Activated T-cell treated with anti-CD3 and anti-CD28 coated beads for 48 hours (primary cell): Measurements from ENCODE around the gene RYK.
A peak's percentile ranks its signal among the peaks of the same experiment; 100 is the strongest.
"Not testable (repeated sequence)": the region's sequence is repeated elsewhere in the genome, so short reads cannot be mapped to it uniquely, and the experiment has no call there.

Experiments used
- DNase-seq: peaks from one replicate; pipeline ENCODE4 v3.0.0-alpha.2; 2020; ENCODE audit warnings: low read depth

RYK gene

GRCh38 chr3:134255404-134255803 lies 4.7 kb upstream of the RYK start:
- DNase-seq = no peak

DNA sequence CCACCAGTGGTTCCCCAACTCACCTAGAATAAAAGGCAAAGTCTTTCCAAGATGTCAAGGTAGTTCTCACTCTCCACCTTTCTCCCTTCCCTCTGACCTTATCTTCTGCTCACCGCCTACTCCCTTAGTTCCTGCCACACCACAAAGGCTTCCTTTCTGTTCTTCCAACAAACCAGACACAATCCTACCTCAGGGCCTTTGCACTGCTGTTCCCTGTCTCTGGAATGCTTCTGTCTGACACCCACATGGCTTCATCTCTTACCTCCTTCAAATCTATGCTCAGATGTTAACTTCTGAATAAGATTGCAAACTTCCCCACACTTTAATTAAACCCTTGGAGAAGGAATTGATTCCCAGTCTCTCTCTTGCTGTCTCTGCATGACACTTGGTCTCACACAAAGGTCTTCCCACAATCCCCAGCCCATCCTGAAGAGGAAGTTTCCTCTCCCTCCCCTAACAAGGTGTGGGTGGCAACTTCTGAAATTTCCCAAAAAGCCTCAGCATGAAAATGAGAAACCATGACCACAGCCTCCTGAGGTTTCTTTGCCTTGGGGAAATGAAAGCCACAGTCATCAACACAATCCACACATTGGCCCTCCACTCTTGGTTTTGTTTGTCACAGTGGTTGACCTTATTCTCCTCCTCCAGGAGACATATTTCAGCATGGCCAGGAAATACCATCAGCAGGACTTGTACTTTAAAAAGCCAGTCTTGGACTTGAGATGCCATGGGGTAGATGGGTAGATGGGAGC lies 3.0 kb upstream of the RYK start:
- no peak for DNase-seq

DNA sequence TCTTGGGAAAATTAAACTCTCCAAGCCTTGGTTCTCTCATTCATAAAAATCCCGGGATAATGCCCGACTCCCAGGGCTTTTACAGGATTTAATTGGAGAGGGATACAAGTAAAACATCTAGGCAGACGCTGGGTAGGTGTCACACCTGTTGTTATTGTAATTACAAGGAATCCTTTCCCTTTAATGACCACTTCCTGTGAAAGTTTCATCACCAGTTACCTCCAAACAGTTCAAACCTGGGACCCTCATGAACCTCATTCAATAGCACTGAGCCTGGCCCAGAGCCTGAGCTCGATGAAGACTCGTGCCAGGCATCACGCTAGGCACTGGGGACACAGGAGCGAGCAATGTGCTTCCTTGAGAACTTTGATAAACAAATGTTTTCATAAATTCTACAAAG lies 2.1 kb upstream of the RYK start:
- DNase-seq = no peak

DNA sequence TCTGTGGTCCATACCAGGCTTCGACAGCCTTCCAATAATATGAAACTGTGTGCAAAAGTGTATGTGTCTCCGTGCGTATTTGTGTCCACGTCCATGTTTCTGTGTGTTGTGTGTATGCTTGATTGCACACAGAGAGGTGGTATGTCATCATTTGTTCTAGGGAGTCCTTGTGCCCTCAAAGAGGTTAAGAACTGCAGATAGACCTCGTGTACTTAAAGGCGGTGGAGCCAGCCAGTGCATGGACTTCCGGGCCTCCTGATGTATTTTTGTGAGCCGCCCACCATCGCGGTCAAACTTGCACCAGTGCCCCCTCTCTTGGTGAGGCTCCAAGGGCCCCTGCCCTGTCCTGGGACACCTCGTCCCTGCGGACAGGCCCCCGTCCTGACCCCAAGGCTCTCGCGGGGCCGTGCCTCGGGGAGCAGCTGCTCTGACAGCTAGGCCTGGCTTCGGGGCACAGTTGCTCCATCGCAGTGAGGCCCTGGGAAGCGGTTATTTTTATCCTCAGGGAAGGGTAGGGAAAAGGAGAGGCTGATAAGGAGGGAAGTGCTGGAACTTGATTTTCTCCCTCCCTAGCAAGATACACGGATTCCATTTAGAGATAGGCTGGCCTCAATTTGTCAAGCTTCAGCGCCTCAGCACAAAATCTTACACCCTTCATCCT lies 1.2 kb upstream of the RYK start:
- no peak for DNase-seq

DNA sequence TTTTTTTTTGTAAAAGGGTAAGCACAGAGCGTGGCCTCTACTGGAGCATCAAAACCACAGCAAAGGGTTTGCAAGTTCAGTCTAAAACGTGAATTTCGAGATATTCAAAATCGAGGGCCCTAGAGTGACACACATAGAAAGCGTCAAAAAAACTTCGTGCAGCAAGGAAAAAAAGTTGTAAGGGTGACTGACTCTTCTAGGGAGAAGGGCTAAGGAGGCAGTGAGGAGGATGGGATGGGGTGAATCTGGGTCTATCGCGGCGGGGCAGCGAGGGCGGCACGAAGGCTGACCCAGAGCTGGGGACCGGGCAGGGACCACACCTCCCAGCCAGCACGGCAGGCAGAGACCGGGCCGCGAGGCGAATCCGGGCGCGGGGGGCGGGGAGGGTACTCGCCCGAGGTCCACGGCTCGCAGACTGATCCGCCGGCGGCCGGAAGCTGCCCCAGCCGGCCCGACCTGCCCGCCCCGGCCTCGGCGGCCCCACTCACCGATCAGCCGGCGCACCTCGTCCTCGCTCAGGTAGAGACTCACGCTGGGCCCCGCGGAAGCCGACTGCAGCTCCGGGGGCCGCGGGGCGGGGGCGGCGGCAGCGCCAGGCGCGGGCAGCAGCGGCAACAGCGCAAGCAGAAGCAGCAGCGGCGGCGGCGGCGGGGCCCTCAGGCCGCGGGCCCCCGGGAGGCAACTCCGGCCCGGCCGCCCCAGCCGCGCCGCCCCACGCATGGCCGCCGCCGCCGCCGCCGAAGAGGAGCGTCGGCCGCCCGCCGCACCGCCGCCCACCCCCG lies 533 bp downstream of the RYK start:
- DNase-seq = peak; percentile 52

- DNase-seq = no peak
Observed at GRCh38 chr3:134249296-134249841, 1.3 kb downstream of the RYK start.

DNA sequence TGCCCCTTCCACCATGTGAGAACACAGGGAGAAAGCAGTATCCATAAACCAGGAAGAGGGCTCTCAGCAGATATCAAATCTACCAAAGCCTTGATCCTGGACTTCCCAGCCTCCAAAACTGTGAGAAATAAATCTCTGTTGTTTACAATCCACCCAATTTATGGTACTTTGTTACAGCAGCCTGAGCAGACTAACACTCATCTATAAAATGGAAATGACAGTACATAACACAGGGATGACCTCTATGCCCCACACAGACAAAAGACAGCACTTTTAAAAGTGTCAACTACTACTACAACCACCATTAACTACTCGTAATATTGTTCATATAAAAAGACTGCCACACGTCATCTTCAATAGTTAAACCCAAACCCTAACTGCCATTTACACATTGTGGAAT lies 5.7 kb downstream of the RYK start:
- DNase-seq = no peak

DNA sequence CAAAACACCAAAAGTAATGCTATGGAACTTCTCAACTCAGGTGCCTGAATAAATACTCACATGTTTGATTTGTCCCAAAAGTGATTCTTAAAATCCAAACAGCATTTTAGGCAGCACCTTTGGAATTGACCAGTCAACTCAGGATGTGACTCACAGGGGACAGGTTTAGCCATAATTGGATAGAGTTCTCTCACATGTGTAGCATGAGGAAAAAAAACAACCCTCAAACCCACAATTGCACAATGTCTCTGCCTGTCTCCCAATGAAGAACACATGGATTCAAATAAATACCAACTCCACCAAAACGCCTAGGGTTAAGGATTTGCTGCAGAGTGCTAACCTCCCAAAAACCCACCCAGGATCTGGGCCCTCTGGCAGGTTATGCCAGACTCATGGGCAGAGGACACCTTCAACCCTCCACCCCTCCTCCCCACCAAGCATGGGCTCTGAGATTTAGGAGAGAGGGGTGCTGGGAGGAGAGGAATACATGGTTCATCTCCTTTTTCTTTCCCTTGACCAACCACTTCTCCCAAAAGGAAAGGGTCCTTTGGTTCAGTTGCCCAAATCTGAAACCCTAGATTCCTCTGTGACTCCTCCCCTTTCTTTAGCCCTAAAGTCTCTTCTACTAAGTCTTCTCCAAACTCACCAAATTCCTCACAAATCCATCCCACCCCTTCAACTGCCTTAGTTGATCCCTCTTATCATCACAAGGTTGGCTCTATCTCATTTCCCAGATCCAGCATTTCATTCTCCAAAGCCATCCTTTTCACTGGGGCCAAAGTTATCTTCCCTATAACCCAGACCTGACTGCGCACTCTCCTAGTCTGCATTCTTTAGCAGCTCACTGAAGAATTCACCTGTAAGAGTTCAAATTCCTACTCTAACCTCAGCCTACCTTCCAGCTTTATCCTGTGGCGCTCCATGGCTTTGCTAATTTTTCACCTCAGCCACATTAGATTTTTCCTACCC lies 7.7 kb downstream of the RYK start:
- no peak for DNase-seq

DNA sequence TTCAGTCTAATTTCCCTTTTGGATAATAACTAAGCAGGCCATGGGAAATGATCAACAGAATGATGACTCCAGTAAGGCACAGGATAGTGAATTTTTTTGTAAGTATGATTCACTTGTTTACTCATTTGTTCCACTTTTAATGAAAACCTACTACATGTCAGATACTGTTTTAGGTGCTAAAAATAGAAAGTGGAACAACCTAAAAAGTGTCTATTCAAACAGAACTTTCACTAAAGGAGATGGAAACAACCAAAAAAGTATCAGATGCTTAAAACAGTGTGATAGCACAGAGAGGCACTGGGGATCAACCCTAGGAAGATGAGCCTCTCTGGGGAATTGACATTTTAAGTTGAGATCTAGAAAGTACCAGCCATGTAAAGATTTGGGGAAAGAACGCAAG lies 11.1 kb downstream of the RYK start:
- DNase-seq = no peak

DNA sequence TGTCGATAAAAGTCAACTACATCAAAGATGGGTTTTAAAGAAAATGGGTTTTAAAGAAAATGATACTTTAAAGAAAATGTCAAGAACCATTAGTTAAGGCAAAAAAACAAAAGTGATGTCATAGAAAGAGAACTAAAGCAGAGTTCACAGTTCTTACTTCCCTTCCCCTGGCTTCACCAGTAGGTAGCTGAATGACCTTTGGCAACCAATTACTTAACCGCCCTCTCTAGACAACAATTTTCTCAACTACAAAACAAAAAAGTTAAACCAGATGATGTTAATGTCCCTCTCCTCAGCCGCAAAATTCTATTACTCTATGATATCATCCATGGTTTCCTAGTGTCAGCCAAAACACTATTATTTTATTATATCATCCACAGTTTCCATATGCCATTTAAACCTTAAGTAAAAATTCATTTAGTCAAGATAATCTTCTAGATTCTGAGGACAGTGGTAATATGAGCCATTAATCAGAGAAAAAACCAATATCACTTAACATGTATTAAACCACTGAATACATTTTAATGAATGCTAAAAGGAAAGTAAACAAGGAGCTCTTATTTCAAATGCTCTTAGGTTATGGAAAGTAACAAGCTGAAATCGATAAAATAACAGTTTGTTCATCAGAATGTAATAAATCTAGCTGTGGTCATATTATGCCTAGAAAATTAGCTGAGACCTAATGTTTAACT lies 13.1 kb downstream of the RYK start:
- DNase-seq = no peak

- DNase-seq = no peak
Observed at GRCh38 chr3:134236505-134237170, 14.0 kb downstream of the RYK start.

DNA sequence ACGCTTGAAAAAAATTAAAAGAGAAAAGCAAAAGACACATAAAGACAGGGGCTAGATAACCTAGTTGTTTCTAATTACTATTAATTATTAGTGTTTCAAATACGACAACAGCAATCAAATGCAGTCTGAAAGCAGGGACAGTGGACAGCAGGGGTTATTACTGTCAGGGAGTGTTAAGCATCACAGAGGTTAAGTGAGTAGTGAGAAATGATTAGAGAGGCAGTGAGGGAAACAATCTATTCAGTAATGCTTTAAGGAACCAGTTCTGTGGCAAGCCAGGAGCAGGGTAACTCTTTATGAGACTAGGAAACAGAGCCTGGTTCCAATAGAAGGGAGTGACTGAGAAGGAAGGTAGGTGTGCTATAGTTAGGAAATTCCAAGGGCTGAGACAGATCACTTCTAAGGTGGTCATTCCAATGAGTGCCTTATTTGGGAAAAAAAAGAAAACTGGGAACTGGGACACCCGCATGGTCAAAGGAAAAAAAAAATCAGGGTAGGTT lies 15.0 kb downstream of the RYK start:
- no peak for DNase-seq

GRCh38 chr3:134232951-134233350 lies 17.7 kb downstream of the RYK start:
- no peak for DNase-seq

- DNase-seq = no peak
Observed at GRCh38 chr3:134232151-134232550, 18.5 kb downstream of the RYK start.

GRCh38 chr3:134231131-134231530 lies 19.5 kb downstream of the RYK start:
- no peak for DNase-seq

DNA sequence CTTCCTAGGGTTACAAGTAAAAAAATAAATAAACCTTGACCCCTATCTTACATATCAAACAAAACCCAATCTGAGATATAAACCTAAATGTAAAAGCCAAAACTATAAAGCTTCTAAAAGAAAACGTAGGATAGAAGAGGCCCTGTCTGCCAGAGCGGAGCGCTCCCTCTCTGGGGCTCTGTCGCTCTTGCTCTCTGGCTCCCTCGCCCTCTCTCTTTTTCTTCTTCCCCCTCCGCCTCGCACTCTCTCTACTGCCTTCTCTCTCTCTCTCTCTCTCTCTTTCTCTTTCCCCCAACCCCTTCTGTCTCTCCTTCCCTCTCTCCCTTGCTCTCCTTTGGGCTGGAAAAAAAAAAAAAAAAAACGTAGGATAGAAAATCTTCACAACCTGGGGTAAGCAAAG lies 21.6 kb downstream of the RYK start:
- DNase-seq = no peak

DNA sequence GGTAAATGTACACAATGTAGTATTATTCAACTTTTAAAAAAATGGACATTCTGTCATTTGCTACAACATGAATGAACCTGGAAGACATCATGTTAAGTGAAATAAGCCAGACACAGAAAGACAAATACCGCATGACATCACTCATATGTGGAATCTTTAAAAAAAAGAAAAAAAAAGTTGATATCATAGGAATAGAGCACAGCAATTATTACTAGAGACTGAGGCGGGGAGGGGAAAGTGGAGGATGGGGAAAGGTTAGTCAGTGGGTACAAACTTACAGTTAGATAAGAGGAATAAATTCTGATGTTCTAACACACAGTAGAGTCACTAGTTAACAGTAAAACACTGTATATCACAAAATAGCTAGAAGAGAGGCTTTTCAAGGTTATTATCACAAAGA lies 22.2 kb downstream of the RYK start:
- DNase-seq = no peak

GRCh38 chr3:134228035-134228434 lies 22.6 kb downstream of the RYK start:
- no peak for DNase-seq

DNA sequence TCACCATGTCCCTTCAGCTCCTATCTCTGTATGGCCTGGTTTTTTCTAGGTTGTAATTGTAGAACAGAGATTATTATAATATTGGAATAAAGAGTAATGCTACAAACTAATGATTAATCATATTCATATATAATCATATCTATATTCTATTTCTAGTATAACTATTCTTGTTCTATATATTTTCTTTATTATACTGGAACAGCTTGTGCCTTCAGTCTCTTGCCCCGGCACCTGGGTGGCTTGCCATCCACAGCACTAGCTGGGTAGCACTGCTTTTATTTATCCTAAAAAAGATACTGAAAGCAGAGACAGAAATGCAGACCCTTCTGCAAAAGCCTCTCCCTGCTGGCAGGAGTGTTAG lies 25.9 kb downstream of the RYK start:
- not testable (repeated sequence) for DNase-seq

DNA sequence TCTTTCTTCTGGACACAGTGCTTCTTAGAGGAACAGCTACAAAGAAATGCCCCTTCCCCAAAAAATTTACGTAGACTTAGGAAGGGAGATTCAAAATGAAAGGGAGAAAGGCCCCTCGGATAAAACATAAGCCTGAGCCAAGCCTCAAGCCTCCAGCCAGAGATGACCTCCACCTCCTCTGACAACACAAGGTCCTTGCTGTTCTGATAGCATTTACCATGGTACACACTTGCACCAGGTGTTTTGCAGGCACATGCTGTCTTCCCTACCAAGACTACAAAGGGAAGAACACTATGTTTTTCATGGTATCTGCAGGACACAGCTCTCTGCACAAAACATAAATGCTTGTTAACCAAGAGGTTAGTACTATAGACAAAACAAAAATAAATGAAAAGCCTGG lies 27.8 kb downstream of the RYK start:
- no peak for DNase-seq
